Hypothalamus (tissue), 51 donors: ENCODE data around the gene EIF4E2.

Experiments
- DNase-seq, 51 donors: peaks; one replicate each; lab custom pipeline; 2025; lab: John Stamatoyannopoulos, UW

The EIF4E2 gene

GRCh38 chr2:232535761-232536530 lies 14.5 kb upstream of the EIF4E2 start:
- DNase-seq, result no peak

DNA sequence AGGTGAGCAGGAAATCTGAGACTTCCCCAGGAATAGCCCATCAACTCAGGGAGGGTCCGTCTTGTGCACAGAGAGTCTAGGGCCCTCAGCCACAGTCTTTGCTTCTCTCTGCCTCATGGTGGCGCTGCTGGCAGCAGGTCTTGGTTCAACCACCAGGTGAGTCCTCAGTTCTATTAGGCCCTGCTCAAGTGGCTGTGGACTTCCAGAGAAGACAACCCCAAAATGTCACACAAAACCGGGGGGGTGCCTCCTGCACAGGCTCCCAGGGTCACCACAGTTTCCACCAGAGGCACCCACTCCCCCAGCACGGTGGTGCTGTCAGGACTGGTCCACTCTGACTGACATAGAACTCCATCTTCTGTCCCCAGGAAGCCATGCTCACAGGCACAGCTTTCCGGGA lies 13.4 kb upstream of the EIF4E2 start:
- no peak for DNase-seq

GRCh38 chr2:232537499-232537898 lies 13.0 kb upstream of the EIF4E2 start:
- DNase-seq, result no peak

DNA sequence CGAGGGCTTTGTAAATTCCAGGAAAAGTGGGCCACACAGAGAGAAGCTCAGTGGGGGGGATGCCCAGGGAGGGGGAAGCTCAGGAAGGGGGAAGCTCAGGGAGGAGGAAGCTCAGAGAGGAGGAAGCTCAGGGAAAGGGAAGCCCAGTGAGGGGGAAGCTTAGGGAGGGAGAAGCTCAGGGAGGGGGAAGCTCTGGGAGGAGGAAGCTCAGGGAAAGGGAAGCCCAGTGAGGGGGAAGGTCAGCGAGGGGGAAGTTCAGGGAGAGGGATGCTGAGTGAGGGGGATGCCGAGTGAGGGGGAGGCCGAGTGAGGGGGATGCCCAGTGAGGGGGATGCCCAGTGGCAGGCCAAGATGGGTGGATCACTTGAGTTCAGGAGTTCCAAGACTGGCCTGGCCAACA lies 11.8 kb upstream of the EIF4E2 start:
- no peak for DNase-seq

GRCh38 chr2:232539298-232540231 lies 10.9 kb upstream of the EIF4E2 start, which contains the start of gene CHRNG:
Gene CHRNG, plus strand, starts transcription at chr2:232539692. Its CDS starts 56 bp downstream, at chr2:232539748.
- DNase-seq, result no peak

DNA sequence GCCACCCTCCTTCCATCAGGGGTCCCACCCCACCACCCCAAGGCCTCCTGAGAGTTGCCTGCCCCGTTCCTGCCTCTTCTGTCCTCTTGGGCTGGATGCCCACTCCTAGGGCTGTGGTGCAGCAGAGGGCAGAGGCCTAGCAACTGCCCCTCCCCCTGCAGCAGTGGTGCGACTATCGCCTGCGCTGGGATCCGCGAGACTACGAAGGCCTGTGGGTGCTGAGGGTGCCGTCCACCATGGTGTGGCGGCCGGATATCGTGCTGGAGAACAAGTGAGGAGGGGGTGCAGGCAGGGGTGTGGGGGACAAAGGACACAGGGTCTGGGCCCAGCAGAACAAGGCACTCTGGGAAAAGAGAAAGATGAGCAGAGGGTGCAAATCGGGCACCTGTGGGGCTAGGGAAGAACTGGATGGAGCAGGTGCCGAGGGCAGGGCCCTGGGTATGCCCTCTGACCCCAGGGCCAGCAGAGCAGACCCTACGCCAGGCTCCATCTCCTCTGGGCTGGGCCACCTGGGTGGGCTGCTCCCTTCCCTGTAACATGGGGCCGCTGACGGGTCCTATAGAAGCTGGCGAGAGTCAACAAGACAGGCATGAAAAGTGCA lies 9.9 kb upstream of the EIF4E2 start:
- DNase-seq, result no peak

DNA sequence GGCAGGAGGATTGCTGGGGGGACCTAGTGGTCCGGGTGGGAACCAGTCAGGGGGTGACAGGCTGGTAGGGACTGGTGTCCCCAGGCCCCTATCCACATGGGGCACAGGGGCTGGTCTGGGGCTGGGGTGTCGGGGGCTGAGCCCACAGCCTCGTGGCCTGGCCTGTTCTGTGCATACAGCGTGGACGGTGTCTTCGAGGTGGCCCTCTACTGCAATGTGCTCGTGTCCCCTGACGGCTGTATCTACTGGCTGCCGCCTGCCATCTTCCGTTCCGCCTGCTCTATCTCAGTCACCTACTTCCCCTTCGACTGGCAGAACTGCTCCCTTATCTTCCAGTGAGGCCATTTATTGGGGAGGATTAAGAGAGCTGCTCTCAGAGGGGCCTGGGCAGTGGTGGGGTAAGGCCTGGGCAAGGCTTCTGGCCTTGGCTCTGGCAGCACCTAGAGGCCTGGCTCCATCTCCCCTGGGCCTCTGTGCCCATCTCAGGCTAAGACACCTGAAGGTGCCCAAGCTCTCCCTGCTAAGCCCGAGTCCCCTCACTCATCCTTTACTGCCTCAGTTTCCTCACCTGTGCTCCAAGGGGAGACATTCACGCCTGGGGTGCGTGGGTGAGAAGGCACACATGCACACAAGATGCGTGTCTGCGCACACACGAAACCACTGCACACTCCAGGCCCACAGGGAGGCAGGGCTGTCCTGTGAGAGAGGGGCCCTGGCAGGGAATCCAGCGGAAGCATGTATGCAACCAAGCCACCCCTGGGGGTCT lies 9.1 kb upstream of the EIF4E2 start:
- DNase-seq, result no peak

DNA sequence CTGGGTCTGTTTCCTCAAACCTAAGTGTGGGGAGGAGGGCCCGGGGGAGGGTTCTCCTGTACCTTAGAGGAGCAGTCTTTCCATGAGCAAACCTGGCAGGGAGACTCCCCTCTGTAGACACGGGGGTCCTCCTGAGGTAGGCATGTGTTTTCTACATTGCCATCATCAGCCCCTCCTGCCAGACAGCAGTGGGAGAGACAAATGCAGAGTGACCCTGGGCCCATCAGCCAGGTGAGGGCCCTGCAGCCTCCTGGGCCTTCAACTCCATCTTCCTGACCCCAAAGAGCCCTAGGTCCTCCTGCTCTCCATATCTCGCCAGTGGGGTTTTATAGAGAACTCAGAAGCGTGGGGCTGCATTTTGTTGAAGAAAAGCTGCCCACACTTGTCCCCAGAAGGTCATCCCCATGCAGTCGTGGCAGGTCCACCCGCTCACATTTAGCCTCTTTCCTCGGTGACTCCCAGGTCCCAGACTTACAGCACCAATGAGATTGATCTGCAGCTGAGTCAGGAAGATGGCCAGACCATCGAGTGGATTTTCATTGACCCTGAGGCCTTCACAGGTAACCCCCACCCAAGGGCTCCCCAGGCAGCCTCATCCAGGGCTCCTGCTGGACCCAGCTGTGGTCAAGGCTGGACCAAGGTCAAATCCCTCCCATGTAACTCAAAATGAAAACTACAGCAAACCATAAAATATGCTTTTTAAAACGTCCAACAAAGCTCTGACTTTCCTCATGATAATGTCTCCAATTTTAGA lies 8.4 kb upstream of the EIF4E2 start:
- no peak for DNase-seq

GRCh38 chr2:232542715-232543467 lies 7.6 kb upstream of the EIF4E2 start:
- no peak for DNase-seq

GRCh38 chr2:232543491-232543890 lies 7.0 kb upstream of the EIF4E2 start:
- no peak for DNase-seq

- DNase-seq, result no peak
Observed at GRCh38 chr2:232543928-232544631, 6.4 kb upstream of the EIF4E2 start.

GRCh38 chr2:232544674-232545073 lies 5.8 kb upstream of the EIF4E2 start:
- no peak for DNase-seq

GRCh38 chr2:232545511-232546375 lies 4.7 kb upstream of the EIF4E2 start:
- DNase-seq, result peak in 3 of 51 donors; percentile 25 to 35 (median 35)

DNA sequence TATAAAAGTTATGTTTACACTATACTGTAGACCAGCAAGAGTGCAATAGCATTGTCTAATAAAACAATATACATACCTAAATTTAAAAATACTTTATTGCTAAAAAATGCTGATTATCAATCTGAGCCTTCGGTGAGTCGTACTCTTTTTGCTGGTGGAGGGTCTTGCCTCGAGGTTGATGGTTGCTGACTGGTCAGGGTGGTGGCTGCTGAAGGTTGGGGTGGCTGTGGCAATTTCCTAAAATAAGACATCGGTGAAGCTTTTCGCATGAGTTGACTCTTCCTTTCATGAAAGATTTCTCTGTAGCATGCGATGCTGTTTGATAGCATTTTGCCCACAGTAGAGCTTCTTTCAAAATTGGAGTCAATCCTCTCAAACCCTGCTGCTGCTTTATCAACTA lies 2.5 kb upstream of the EIF4E2 start:
- no peak for DNase-seq

- no peak for DNase-seq
Observed at GRCh38 chr2:232549655-232550353, 685 bp upstream of the EIF4E2 start.

- DNase-seq, result no peak
Observed at GRCh38 chr2:232551250-232551638, 755 bp downstream of the EIF4E2 start.

DNA sequence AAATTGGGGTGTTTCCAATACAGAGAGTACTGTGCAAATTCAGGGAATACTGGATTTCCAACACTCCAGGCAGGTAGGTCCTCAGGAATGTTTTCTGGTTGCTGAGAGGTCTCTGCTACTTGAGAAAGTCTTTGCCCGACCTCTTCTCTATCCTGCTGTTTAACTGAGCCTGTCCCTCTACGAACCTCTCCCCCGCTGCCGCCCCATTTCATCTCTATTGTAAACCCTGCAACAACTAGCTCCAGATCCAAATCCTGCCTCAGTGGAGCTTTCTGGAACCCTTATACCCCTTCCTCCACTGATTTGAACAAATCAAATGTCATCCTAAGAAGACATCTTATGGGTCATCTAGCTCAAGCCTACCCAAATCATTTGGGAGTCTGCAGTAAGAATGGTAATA lies 1.3 kb downstream of the EIF4E2 start:
- no peak for DNase-seq
